ENCODE data around the gene EDAR. TPM values are rescaled to one million over a fixed set of nuclear protein-coding genes. Genes with fewer than 3 reads are reported as not detected.

Gene EDAR
- total and polyA plus RNA-seq, 2 of the 8 experiments (the other 6 are each of a cell fraction or from before 2014, with no cell fraction given) = not detected

- H3K56ac ChIP-seq (replicated peaks; ENCODE audit: insufficient read length, low read depth, low read length) = no peak overlapping the region
- H3K18ac ChIP-seq (ENCODE audit: extremely low read depth, low read length) = peak overlapping the region; percentile 86
- H4K5ac ChIP-seq (ENCODE audit: insufficient read length, low read depth, low read length) = no peak overlapping the region
- no peaks in the 10 kb centered on the region for H3K79me1 ChIP-seq (ENCODE audit: low read depth, low read length)
- H3K4ac ChIP-seq (replicated peaks; ENCODE audit: insufficient read length, low read depth, low read length) = peak overlapping the region; percentile 45
- CTCF ChIA-PET (ENCODE audit: partially characterized antibody) = interaction anchor here (0.7 to 1.7 kb wide), 7 partner anchors 10 to 150 kb away, joined by 3 to 7 read pairs (median 3); no protein-coding TSS in a partner anchor
- 1% methylated on average over 47 of the region's 51 CpGs; no CpG with 5 or more reads in 1 of the 2 experiments for whole genome bisulfite sequencing, 2 experiments (ENCODE audit: extremely low coverage in 1 of 2, insufficient coverage in 1 of 2, insufficient read length in 1 of 2, insufficient replicate concordance in 2 of 2, low coverage in 1 of 2, low lambda C conversion rate in 2 of 2, missing lambda C conversion rate in 1 of 2)
- H3K4me1 ChIP-seq (replicated peaks in 1 of 4; ENCODE audit: control insufficient read depth in 3 of 4, insufficient read depth in 4 of 4, low read length in 3 of 4) = peaks cover 2 to 10% (median 6%) of the 10 kb centered on the region in 4 experiments
- no peak overlapping the region for H3K23ac ChIP-seq (ENCODE audit: insufficient read length)
- no peak overlapping the region for H2BK20ac ChIP-seq (ENCODE audit: low read length)
- H4K91ac ChIP-seq (replicated peaks; ENCODE audit: insufficient read length, low read length) = no peak overlapping the region
- peak overlapping the region; percentile 16; the same call in 1 of the 2 replicates for H2BK5ac ChIP-seq (ENCODE audit: low read depth, low read length)
- H3K27ac ChIP-seq (ENCODE audit: low read depth, low read length) = no peak overlapping the region
- H4K8ac ChIP-seq (ENCODE audit: extremely low read depth, insufficient read depth, low read length) = no peak overlapping the region
- POLR2A ChIA-PET (ENCODE audit: partially characterized antibody) = interaction anchor here (0.7 to 1.0 kb wide), 2 partner anchors 11 to 14 kb away, joined by 3 to 4 read pairs; no protein-coding TSS in a partner anchor
- DNase-seq (ENCODE audit: low read depth in 1 of 2, low spot score in 2 of 2) (peak; percentile 27 to 72), FAIRE-seq (no peak)
- no peak overlapping the region for H2BK120ac ChIP-seq (replicated peaks; ENCODE audit: low read depth, low read length)
- H3K27me3 ChIP-seq (replicated peaks in 1 of 4; ENCODE audit: control insufficient read depth in 3 of 4, extremely low read depth in 1 of 4, insufficient read depth in 3 of 4, low read length in 3 of 4) = peaks cover 6 to 52% (median 34%) of the 10 kb centered on the region in 4 experiments
- H3K4me3 ChIP-seq (ENCODE audit: extremely low read depth in 1 of 4, insufficient read depth in 2 of 4, low read depth in 3 of 4, low read length in 4 of 4) = peak overlapping the region; percentile 39 to 72 (median 50)
- H2AFZ ChIP-seq (ENCODE audit: low read length) = peak overlapping the region; percentile 20; the same call in 1 of the 2 replicates
- H3K79me2 ChIP-seq (ENCODE audit: control insufficient read depth in 1 of 2, insufficient read depth in 2 of 2, low read length in 2 of 2) = no peaks in the 10 kb centered on the region
- H3K4me2 ChIP-seq (ENCODE audit: insufficient read depth in 1 of 2, low read depth in 2 of 2, low read length in 2 of 2) = peak overlapping the region; percentile 74 to 92
- H3K14ac ChIP-seq (ENCODE audit: insufficient read length) = no peak overlapping the region
- peak overlapping the region; percentile 61; the same call in 1 of the 2 replicates for H2BK15ac ChIP-seq (ENCODE audit: low read length)
- no peaks in the 10 kb centered on the region for H4K20me1 ChIP-seq (replicated peaks in 1 of 2; ENCODE audit: control insufficient read depth in 1 of 2, insufficient read depth in 2 of 2, low read length in 2 of 2)
- peak overlapping the region; percentile 75; the same call in 1 of the 2 replicates for H2BK12ac ChIP-seq (ENCODE audit: low read depth, low read length)
- no peaks in the 10 kb centered on the region for H3K9me3 ChIP-seq (ENCODE audit: insufficient read depth in 2 of 2, low read depth in 1 of 2, low read length in 1 of 2)
- H3K36me3 ChIP-seq (ENCODE audit: control insufficient read depth in 2 of 4, insufficient read depth in 4 of 4, low read length in 3 of 4) = 0 out of 8 replicates have a peak, but pooled peaks cover 0 to 3% (median 0%) of the 10 kb centered on the region in 4 experiments
- H2AK5ac ChIP-seq (ENCODE audit: low read depth, low read length) = no peak overlapping the region
- H3K23me2 ChIP-seq (ENCODE audit: low read depth, low read length) = peaks cover 9% of the 10 kb centered on the region; the same call in 1 of the 2 replicates
- peak overlapping the region in 3 of 4 experiments; percentile 4 to 50 (median 42); a peak in 5 of 7 replicates for H3K9ac ChIP-seq (replicated peaks in 1 of 4; ENCODE audit: extremely low read depth in 1 of 4, low read depth in 3 of 4, low read length in 3 of 4)
- TF ChIP-seq JUN (IDR thresholded peaks at IDR 0.05; ENCODE audit: low read depth, low read length) (no peak), BCL11A (IDR thresholded peaks at IDR 0.05; ENCODE audit: low read depth in 2 of 2, low read length in 2 of 2) (no peak), ATF3 (IDR thresholded peaks at IDR 0.05; ENCODE audit: insufficient read depth, low read depth, low read length) (no peak), EZH2 (IDR thresholded peaks at IDR 0.05; ENCODE audit: low read depth, low read length, severe bottlenecking) (no peak), SP2 (IDR thresholded peaks at IDR 0.05; ENCODE audit: low read length) (no peak), E2F6 (IDR thresholded peaks at IDR 0.05) (peak; percentile 80), USF2 (IDR thresholded peaks at IDR 0.05; ENCODE audit: low read length) (no peak)
Observed at GRCh38 chr2:109031476-109032228, 42.6 kb upstream of the EDAR start.

Data from H1 (cell line).